ENCODE measurements around the gene CLHC1. TPM values are rescaled to one million over a fixed set of nuclear protein-coding genes. Genes with fewer than 3 reads are reported as not detected.

Gene CLHC1
- total and polyA plus RNA-seq, 2 donors (not counting 1 experiment from before 2014, with no cell fraction given), result 6.5 to 11.9 TPM

DNA sequence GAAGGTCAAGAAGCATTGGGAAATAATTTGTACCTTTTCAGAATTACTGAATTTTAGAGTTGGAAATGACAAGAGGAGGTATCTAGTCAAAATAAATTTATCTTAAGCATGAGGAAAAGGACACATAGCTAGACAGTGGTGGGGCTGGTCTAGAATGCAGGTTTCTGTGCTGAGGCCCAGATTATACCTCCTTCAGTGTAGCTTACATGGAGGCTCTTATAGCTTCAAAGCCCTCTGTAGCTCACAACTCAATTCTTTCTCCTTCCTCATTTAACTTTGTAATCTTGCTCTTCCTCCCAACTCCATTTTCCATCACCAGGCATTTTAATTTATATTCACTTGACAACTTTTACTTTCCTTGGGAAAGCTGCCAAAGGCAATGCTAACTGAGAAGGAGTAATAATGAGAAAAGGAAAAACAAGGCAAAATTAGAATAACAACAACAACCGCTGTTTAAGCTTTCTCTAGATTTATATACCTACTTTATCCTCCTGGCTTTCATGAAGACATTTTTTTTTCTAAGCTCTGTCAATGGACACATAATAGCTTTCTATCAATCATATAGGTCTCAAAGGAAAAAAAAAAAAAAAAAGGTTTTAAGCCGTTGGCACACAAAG lies 58.5 kb downstream of the CLHC1 start:
- H3K36me3 ChIP-seq (ENCODE audit: control insufficient read depth, insufficient read depth, low read length), result no peaks in the 10 kb centered on the region
- H3K4me1 ChIP-seq (ENCODE audit: control insufficient read depth, extremely low read depth, insufficient read depth, low read length), result peaks cover 7% of the 10 kb centered on the region
- TF ChIP-seq, protein P1, sequence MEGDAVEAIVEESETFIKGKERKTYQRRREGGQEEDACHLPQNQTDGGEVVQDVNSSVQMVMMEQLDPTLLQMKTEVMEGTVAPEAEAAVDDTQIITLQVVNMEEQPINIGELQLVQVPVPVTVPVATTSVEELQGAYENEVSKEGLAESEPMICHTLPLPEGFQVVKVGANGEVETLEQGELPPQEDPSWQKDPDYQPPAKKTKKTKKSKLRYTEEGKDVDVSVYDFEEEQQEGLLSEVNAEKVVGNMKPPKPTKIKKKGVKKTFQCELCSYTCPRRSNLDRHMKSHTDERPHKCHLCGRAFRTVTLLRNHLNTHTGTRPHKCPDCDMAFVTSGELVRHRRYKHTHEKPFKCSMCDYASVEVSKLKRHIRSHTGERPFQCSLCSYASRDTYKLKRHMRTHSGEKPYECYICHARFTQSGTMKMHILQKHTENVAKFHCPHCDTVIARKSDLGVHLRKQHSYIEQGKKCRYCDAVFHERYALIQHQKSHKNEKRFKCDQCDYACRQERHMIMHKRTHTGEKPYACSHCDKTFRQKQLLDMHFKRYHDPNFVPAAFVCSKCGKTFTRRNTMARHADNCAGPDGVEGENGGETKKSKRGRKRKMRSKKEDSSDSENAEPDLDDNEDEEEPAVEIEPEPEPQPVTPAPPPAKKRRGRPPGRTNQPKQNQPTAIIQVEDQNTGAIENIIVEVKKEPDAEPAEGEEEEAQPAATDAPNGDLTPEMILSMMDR (conservative IDR thresholded peaks at IDR 0.05 in 1 of 2, IDR thresholded peaks at IDR 0.05 in 1 of 2; ENCODE audit: low read depth in 1 of 2, low read length in 2 of 2), result no peak
- no peak for TF ChIP-seq EZH2 (IDR thresholded peaks at IDR 0.05; ENCODE audit: low read length, missing control alignments)
- H3K79me2 ChIP-seq (ENCODE audit: control insufficient read depth, insufficient read depth, low read length), result peaks cover 5% of the 10 kb centered on the region
- H2AFZ ChIP-seq (ENCODE audit: low read length), result no peak overlapping the region
- no peaks in the 10 kb centered on the region for H4K20me1 ChIP-seq (ENCODE audit: control insufficient read depth, extremely low read depth, insufficient read depth, low read length)
- no peak overlapping the region for H3K9ac ChIP-seq (ENCODE audit: insufficient read depth, low read length)
- no peaks in the 10 kb centered on the region for H3K27me3 ChIP-seq (ENCODE audit: control insufficient read depth, insufficient read depth, low read length)
- no peak for DNase-seq (ENCODE audit: low read depth in 2 of 2)
- H3K9me3 ChIP-seq (ENCODE audit: control insufficient read depth, insufficient read depth, low read depth, low read length), result no peaks in the 10 kb centered on the region
- H3K4me3 ChIP-seq (replicated peaks in 1 of 4; ENCODE audit: control extremely low read depth in 1 of 4, insufficient read depth in 1 of 4, low read depth in 3 of 4, low read length in 4 of 4), result no peak overlapping the region
- H3K27ac ChIP-seq (ENCODE audit: insufficient read depth, low read length), result no peak overlapping the region
- H3K4me2 ChIP-seq (ENCODE audit: extremely low read depth, insufficient read depth, low read length), result no peak overlapping the region

DNA sequence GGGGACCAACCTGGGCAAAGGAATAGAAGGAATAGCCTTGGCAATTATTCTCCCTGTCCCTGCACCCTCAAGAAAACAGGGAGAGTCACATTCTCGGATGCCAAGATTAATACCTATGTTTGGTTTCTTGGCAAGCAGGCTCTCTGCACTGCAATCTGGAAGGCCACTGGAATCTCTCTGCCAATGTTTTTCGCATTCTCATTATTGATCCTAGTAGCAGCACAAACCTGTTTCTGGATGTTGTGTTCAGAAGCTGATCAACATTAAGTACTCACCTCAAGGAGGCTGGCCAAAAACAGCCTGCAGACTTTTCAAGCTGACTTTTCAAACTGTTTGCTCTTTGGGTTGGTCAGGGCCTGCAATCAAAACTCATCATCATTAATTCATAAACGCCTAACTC lies 62.2 kb downstream of the CLHC1 start:
- H2AFZ ChIP-seq (ENCODE audit: low read length), result no peak overlapping the region
- no peaks in the 10 kb centered on the region for H3K27me3 ChIP-seq (ENCODE audit: control insufficient read depth, insufficient read depth, low read length)
- TF ChIP-seq, protein P1 (conservative IDR thresholded peaks at IDR 0.05 in 1 of 2, IDR thresholded peaks at IDR 0.05 in 1 of 2; ENCODE audit: low read depth in 1 of 2, low read length in 2 of 2), result no peak
- no peak for TF ChIP-seq EZH2 (IDR thresholded peaks at IDR 0.05; ENCODE audit: low read length, missing control alignments)
- no peaks in the 10 kb centered on the region for H3K9me3 ChIP-seq (ENCODE audit: control insufficient read depth, insufficient read depth, low read depth, low read length)
- H3K36me3 ChIP-seq (ENCODE audit: control insufficient read depth, insufficient read depth, low read length), result no peaks in the 10 kb centered on the region
- no peak overlapping the region for H3K4me3 ChIP-seq (replicated peaks in 1 of 4; ENCODE audit: control extremely low read depth in 1 of 4, insufficient read depth in 1 of 4, low read depth in 3 of 4, low read length in 4 of 4)
- H3K4me1 ChIP-seq (ENCODE audit: control insufficient read depth, extremely low read depth, insufficient read depth, low read length), result peaks cover 15% of the 10 kb centered on the region
- H4K20me1 ChIP-seq (ENCODE audit: control insufficient read depth, extremely low read depth, insufficient read depth, low read length), result no peaks in the 10 kb centered on the region
- DNase-seq (ENCODE audit: low read depth in 2 of 2), result no peak
- peaks cover 15% of the 10 kb centered on the region for H3K79me2 ChIP-seq (ENCODE audit: control insufficient read depth, insufficient read depth, low read length)
- H3K27ac ChIP-seq (ENCODE audit: insufficient read depth, low read length), result no peak overlapping the region
- no peak overlapping the region for H3K9ac ChIP-seq (ENCODE audit: insufficient read depth, low read length)
- H3K4me2 ChIP-seq (ENCODE audit: extremely low read depth, insufficient read depth, low read length), result no peak overlapping the region

DNA sequence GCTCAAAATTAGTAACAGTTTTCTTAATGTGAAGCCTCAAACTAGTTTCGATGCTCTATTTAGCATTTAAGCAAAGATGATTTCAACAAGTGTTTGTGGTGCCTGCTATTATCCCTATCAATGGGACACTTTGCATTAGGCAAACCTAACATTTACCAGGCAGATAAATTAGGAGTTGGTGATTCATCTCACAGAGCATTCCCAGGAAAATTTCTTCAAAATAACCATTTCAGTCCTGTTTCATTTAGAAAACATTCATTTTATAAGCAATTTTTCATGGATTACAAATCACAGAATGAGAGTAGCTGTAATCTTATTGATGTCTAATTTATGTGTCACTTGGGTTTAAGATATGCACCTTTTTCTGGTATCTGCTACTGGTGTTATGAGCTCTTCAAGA lies 62.7 kb downstream of the CLHC1 start:
- TF ChIP-seq EZH2 (IDR thresholded peaks at IDR 0.05; ENCODE audit: low read length, missing control alignments), result no peak
- peaks cover 15% of the 10 kb centered on the region for H3K4me1 ChIP-seq (ENCODE audit: control insufficient read depth, extremely low read depth, insufficient read depth, low read length)
- H3K27me3 ChIP-seq (ENCODE audit: control insufficient read depth, insufficient read depth, low read length), result no peaks in the 10 kb centered on the region
- no peaks in the 10 kb centered on the region for H4K20me1 ChIP-seq (ENCODE audit: control insufficient read depth, extremely low read depth, insufficient read depth, low read length)
- H3K4me3 ChIP-seq (replicated peaks in 1 of 4; ENCODE audit: control extremely low read depth in 1 of 4, insufficient read depth in 1 of 4, low read depth in 3 of 4, low read length in 4 of 4), result no peak overlapping the region
- H3K79me2 ChIP-seq (ENCODE audit: control insufficient read depth, insufficient read depth, low read length), result peaks cover 15% of the 10 kb centered on the region
- H3K36me3 ChIP-seq (ENCODE audit: control insufficient read depth, insufficient read depth, low read length), result no peaks in the 10 kb centered on the region
- no peak for DNase-seq (ENCODE audit: low read depth in 2 of 2)
- H2AFZ ChIP-seq (ENCODE audit: low read length), result no peak overlapping the region
- no peak overlapping the region for H3K27ac ChIP-seq (ENCODE audit: insufficient read depth, low read length)
- H3K9ac ChIP-seq (ENCODE audit: insufficient read depth, low read length), result no peak overlapping the region
- H3K9me3 ChIP-seq (ENCODE audit: control insufficient read depth, insufficient read depth, low read depth, low read length), result no peaks in the 10 kb centered on the region
- H3K4me2 ChIP-seq (ENCODE audit: extremely low read depth, insufficient read depth, low read length), result peak overlapping the region; percentile 5

Measured in fibroblast of lung (primary cell).